GM19099 (cell line): ENCODE data around the gene SPECC1.

Source experiments
- POLR2A ChIP-seq: IDR thresholded peaks from 3 replicates; pipeline ENCODE4 v1.6.1; 2011; ENCODE audit warnings: low read depth; ENCODE audit not compliant: insufficient read length; ENCODE audit errors: extremely low read depth

The SPECC1 gene

GRCh38 chr17:20189979-20190378 is 180.8 kb downstream of the SPECC1 start:
- TF ChIP-seq POLR2A: no peak

- TF ChIP-seq POLR2A: no peak
Measured at GRCh38 chr17:20190605-20191004, 181.4 kb downstream of the SPECC1 start.

- TF ChIP-seq POLR2A: no peak
Measured at GRCh38 chr17:20191056-20191455, 181.9 kb downstream of the SPECC1 start.

DNA sequence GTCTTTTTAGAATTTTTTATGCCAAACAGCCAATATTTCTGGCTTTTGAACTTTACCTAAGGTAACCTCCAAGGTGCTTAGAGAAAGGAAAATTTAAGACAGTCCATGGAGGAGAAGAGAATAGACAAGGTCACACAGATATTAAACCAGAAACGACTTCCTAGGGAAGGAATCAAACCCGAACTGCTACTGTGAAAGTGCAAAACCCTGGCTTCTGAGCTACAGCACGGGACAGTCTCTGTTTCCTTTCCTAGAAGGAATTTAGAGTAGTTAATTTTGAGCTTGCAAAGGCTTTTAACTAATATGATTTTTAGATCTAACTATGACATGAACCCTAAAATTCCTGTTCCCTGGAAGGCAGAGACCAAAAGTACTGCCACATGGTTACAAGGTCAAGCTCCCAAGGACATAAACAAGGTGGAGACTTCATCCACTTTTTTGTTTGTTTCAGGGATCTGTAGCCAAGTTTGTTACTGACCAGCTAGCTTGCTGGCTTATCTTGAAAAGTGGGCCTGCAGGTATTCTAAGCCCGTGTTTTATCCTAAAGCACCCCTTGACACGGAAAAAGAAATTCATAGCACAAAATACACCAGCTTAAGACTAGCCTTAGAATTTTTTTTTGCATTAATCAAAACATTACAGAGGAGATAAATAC is 188.2 kb downstream of the SPECC1 start:
- no peak for TF ChIP-seq POLR2A

- TF ChIP-seq POLR2A: no peak
Measured at GRCh38 chr17:20200016-20200795, 191.0 kb downstream of the SPECC1 start.

DNA sequence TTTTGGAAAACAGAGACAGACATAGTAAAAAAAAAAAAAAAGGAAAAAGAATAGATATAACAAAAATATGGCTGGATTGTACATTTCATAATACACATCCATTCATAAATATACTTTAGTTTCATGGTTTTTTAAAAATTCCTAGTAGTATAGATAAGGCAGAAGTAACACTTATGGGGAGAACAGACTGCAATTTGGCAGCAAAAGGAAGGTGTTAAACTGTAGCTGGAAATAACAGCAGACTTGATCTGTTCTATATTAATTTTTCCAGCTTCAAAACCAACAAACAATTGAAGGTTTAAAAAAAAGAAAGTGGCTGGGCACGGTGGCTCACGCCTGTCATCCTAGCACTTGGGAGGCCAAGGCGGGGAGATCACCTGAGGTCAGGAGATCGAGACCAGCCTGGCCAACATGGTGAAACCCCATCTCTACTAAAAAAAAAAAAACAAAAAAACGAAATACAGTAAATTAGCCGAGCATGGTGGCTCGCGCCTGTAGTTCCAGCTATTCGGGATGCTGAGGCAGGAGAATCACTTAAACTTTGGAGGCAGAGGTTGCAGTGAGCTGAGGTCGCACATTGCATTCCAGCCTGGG is 191.8 kb downstream of the SPECC1 start:
- TF ChIP-seq POLR2A: no peak

DNA sequence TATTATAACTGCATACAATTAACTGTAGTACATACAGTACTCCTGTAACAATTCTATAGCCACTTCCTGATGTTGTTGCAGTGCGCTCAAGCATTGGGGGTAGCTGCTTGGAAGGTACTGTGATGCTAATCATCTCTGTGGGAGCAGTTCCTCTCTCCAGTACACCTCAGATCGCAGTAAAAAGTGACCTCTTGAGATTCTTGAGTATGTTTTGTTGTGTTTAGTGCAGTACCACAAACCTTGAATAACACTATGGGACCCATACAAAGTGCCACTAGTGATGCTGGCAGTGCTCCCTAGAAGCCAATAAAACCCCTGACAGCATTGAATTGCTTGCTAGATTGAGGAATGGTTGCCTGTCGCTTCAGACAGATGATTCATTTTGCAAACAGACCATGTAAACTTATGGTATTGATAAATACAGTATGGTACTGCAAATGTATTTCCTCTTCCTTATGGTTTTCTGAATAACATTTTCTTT is 193.0 kb downstream of the SPECC1 start:
- no peak for TF ChIP-seq POLR2A

DNA sequence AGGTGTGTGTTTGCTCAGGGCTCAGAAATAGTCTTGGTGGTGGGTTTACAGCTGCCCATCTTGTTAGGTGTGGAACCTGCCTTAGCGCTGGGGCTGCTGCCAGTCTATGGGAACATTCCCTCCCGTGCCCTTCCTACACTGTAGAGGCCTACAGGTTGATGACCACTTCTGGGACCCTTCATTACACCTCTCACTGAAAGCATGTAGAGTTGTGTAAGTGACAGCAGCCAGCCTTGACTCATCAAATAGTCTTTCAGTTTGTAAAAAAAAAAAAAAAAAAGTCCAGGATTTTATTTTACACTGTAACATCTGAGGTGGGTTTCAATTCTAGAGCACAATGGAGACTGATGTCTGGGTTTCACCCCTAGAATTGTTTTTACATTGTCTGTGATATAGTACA is 193.9 kb downstream of the SPECC1 start:
- TF ChIP-seq POLR2A: no peak

GRCh38 chr17:20203761-20204263 is 194.7 kb downstream of the SPECC1 start:
- TF ChIP-seq POLR2A: no peak

- TF ChIP-seq POLR2A: no peak
Measured at GRCh38 chr17:20205609-20206008, 196.4 kb downstream of the SPECC1 start.

DNA sequence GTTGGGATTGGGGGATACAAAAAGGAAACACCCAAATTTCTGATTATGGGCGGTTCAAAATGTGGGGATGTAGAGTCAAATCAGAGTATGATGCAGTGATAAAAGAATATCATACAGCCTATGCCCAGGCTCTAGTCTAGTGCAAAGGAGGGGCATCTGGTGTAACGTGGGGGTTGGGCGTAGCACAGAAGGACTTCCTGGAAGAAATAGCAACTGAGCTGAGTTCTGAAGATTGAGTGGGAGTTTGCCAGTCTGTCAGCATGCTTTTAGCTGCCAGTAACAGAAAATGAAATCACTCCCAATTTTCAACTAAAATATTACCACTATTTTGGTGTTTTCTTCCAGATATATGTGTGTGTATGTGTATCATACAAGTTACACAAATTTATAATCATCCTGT is 196.9 kb downstream of the SPECC1 start:
- no peak for TF ChIP-seq POLR2A

DNA sequence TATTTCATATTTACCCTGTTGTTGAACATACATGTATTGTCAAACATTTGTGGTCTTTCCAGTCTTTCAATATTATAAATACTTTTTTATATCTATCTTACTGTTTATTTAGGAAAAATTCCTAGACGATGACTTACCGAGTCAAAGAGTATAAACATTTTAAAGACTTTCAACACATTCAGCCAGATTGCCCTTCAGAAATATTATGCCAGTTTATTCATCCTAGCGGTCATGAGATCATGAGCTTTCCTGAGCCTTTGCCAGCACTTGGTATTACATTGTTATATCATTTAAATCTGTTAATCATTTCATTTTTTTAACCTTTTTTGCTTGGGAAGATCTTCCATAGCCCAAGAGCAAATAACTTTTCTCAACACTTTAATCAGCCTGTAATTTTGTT is 197.4 kb downstream of the SPECC1 start:
- TF ChIP-seq POLR2A: no peak

DNA sequence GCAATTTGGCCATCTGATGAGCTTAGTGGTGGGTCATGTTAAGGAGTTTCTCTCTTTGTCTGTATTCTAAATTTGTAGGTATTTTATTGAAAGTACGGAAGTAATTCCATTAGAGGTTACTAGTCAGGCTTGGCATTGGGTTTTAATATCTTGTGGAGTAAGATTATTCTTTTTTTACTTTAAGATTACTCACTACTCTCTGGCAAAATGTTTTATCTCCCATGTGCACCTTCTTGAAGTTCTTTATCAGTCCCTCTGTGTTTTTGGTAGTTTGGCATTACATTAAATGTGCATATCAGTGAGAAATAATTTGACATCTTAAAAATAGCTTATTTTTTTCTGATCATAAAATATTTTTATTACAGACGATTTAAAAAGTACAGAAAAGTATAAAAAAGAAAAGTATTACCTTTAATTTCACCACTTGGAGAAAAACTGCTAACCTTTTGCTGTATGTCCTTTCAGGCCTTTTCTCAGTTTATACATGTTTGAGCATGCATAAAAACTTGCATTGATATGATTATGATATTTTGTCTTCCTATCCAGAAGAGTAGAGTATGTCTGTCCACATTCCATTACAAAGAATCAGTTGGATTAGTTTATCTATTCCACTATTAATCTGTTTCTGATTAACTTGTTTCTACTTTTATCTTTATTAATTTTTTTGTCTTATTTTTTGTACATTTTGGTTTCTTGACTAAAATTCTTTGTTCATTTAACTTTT is 198.3 kb downstream of the SPECC1 start:
- TF ChIP-seq POLR2A: no peak

- TF ChIP-seq POLR2A: no peak
Measured at GRCh38 chr17:20208717-20209116, 199.6 kb downstream of the SPECC1 start.

DNA sequence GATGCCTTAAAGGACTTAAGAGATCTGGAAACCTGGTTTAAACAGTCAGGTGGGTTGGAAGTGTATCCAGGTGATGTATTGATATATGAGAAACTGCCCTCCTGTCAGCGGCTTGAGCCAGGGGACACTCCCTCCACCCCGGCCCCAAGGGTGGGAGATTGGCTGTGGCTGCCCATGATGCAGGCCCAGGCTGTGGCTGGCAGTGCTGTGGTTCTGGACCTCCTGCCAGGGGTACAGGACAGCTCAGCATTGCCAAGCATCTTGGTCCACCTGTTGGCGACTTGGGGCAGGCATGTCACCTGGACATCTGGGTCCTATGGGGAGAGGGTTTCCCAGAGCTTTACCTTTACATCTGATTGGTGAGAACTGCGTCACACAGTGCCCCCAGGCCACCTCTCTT is 201.0 kb downstream of the SPECC1 start:
- no peak for TF ChIP-seq POLR2A
